Smooth muscle cell (in vitro differentiated cells): Measurements from ENCODE around the gene FRK. TPM values are rescaled to one million over a fixed set of nuclear protein-coding genes. Genes with fewer than 3 reads are reported as not detected.

ENCODE experiments used
- DNase-seq: peaks from one replicate; lab custom pipeline; 2025; ENCODE audit not compliant: unreplicated experiment; lab: John Stamatoyannopoulos, UW
- H2AFZ ChIP-seq: fragments of 200-600 bp; sonication (generic); 2 replicates; pipeline ENCODE4 v1.6.0; 2016; ENCODE audit warnings: antibody characterized with exemption, low read depth, mild to moderate bottlenecking
- H3F3A ChIP-seq: fragments of 200-600 bp; sonication (generic); 2 replicates; pipeline ENCODE4 v1.6.0; 2017; ENCODE audit warnings: antibody characterized with exemption, low read depth
- H3K27ac ChIP-seq: fragments of 200-600 bp; sonication (generic); 2 replicates; pipeline ENCODE4 v1.5.1; 2016; ENCODE audit warnings: low read depth, mild to moderate bottlenecking
- H3K27me3 ChIP-seq: fragments of 200-600 bp; sonication (generic); 2 replicates; pipeline ENCODE4 v1.6.1; 2016; ENCODE audit warnings: low read depth, mild to moderate bottlenecking
- H3K36me3 ChIP-seq: fragments of 200-600 bp; sonication (generic); 2 replicates; pipeline ENCODE4 v1.5.1; 2016; ENCODE audit warnings: low read depth
- H3K4me1 ChIP-seq: fragments of 200-600 bp; sonication (generic); 2 replicates; pipeline ENCODE4 v1.5.1; 2016; ENCODE audit warnings: low read depth
- H3K4me2 ChIP-seq: fragments of 200-600 bp; sonication (generic); 2 replicates; pipeline ENCODE4 v1.6.0; 2016; ENCODE audit warnings: mild to moderate bottlenecking
- H3K4me3 ChIP-seq: fragments of 200-600 bp; sonication (generic); 2 replicates; pipeline ENCODE4 v1.5.1; 2016; ENCODE audit warnings: mild to moderate bottlenecking
- H3K79me2 ChIP-seq: fragments of 200-600 bp; sonication (generic); 2 replicates; pipeline ENCODE4 v1.6.0; 2016; ENCODE audit warnings: low read depth, mild to moderate bottlenecking
- H3K9ac ChIP-seq: fragments of 200-600 bp; sonication (generic); 2 replicates; pipeline ENCODE4 v1.6.0; 2016; ENCODE audit warnings: low read depth
- H3K9me3 ChIP-seq: fragments of 200-600 bp; sonication (generic); replicated peaks from 2 replicates; pipeline ENCODE4 v1.5.1; 2016; ENCODE audit warnings: low read depth
- H4K20me1 ChIP-seq: fragments of 200-600 bp; sonication (generic); 2 replicates; pipeline ENCODE4 v1.6.0; 2016; ENCODE audit warnings: low read depth
- WGBS: methylation state at CpG from one replicate; pipeline ENCODE4 v1.1.7; 2016; ENCODE audit warnings: low lambda C conversion rate; 5-methylcytosine and 5-hydroxymethylcytosine counted together
- polyA plus RNA-seq: library from polyadenylated mRNA; unstranded; fragments of >200 nt; fragmentation: Nextera tagmentation; extraction: Ambion mirVana; gene quantifications from 2 replicates; pipeline ENCODE4 v1.2.1, GENCODE V29; 2016
- total RNA-seq: library from RNA; depleted of rRNA; stranded (reverse); fragments of >200 nt; gene quantifications from 2 replicates; pipeline ENCODE4 v1.2.3, GENCODE V29; 2014
- TF ChIP-seq, protein P1 (sequence below): fragments of 200-600 bp; sonication (generic); IDR thresholded peaks from 2 replicates; pipeline ENCODE4 v1.5.1; 2017; ENCODE audit warnings: borderline replicate concordance, mild to moderate bottlenecking, antibody characterized with exemption; ENCODE audit not compliant: insufficient read depth, poor library complexity, severe bottlenecking

The FRK gene
- total and polyA plus RNA-seq, 2 experiments from 2014 or later = 0.11 to 1.4 TPM

DNA sequence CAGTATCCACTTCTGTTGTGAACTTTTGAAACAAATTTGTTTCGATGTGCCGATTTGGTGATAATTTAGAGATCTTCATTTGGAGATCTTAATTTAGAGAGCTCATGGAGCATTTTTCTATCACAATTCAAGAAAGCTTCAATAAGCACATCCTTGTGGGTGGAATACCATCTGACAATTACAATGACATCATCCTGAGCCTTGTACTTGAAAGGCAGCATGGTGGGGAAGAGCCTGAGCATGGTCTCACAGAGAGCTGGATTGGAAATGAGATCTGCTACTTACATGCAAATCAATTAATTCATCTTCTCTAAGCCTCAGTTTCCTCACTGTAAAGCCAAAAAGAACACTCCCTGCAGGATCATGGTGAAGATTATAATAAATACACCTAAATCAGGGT lies 75.9 kb downstream of the FRK start:
- H3K36me3 ChIP-seq = no peaks in the 10 kb centered on the region
- no peaks in the 10 kb centered on the region for H3K27me3 ChIP-seq
- 96% methylated on average over 2 of the region's 2 CpGs for WGBS
- no peaks in the 10 kb centered on the region for H4K20me1 ChIP-seq
- DNase-seq = no peak
- H3K9ac ChIP-seq = no peak overlapping the region
- no peak overlapping the region for H2AFZ ChIP-seq
- no peak overlapping the region for H3K4me3 ChIP-seq
- no peaks in the 10 kb centered on the region for H3F3A ChIP-seq
- H3K79me2 ChIP-seq = no peaks in the 10 kb centered on the region
- no peak overlapping the region for H3K27ac ChIP-seq
- TF ChIP-seq, protein P1, sequence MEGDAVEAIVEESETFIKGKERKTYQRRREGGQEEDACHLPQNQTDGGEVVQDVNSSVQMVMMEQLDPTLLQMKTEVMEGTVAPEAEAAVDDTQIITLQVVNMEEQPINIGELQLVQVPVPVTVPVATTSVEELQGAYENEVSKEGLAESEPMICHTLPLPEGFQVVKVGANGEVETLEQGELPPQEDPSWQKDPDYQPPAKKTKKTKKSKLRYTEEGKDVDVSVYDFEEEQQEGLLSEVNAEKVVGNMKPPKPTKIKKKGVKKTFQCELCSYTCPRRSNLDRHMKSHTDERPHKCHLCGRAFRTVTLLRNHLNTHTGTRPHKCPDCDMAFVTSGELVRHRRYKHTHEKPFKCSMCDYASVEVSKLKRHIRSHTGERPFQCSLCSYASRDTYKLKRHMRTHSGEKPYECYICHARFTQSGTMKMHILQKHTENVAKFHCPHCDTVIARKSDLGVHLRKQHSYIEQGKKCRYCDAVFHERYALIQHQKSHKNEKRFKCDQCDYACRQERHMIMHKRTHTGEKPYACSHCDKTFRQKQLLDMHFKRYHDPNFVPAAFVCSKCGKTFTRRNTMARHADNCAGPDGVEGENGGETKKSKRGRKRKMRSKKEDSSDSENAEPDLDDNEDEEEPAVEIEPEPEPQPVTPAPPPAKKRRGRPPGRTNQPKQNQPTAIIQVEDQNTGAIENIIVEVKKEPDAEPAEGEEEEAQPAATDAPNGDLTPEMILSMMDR = no peak
- H3K9me3 ChIP-seq = no peaks in the 10 kb centered on the region
- H3K4me1 ChIP-seq = no peaks in the 10 kb centered on the region
- no peak overlapping the region for H3K4me2 ChIP-seq

DNA sequence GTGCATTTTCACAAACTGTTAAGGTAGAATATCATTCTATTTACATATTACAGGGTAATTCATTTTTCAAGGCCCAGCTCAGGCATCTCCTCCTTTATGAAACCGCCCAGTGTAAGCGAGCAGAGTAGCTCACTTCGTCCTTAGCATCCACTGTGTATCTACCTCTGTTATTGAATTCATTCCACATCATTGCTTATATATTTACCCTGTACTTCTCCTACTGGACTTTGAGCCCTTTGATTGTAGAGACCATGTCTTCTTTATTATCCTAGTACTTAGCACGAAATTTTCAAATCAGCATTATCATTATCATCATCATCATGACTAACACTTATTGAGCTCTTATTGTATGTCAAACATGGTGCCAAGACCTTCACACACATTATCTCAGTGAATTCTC lies 76.7 kb downstream of the FRK start:
- Histone ChIP-seq H3K4me3 (no peak overlapping the region), H3K79me2 (no peaks in the 10 kb centered on the region), H4K20me1 (no peaks in the 10 kb centered on the region), H3K4me2 (no peak overlapping the region), H3K27ac (no peak overlapping the region), H3K9me3 (no peaks in the 10 kb centered on the region), H2AFZ (no peak overlapping the region), H3K9ac (no peak overlapping the region), H3K4me1 (no peaks in the 10 kb centered on the region), H3K36me3 (no peaks in the 10 kb centered on the region), H3K27me3 (no peaks in the 10 kb centered on the region), H3F3A (no peaks in the 10 kb centered on the region)
- DNase-seq = no peak
- TF ChIP-seq, protein P1 = no peak
- WGBS = 91% methylated on average over 4 of the region's 4 CpGs

DNA sequence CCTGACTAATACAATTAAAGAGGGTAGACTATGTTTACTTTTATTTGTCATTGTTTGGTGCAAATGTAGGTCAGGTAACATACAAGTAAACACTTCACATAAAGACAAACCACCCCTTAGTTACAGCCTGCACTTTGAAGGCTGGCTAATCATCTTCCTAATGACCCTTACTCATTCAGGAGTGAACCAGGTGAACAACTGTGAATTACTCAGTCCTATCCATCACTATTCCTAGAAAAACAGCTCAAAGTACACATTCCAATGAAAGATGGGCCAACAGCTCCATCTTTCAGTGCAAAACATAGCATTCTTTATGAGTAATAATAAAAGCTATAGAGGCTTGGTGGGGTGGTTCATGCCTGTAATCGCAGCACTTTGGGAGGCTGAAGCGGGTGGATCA lies 78.2 kb downstream of the FRK start:
- no peaks in the 10 kb centered on the region for H3K36me3 ChIP-seq
- DNase-seq = no peak
- H3K4me2 ChIP-seq = no peak overlapping the region
- H3K4me3 ChIP-seq = no peak overlapping the region
- no peaks in the 10 kb centered on the region for H3K79me2 ChIP-seq
- no peaks in the 10 kb centered on the region for H3K4me1 ChIP-seq
- H3F3A ChIP-seq = no peaks in the 10 kb centered on the region
- no peaks in the 10 kb centered on the region for H3K9me3 ChIP-seq
- TF ChIP-seq, protein P1 = no peak
- H2AFZ ChIP-seq = no peak overlapping the region
- no peaks in the 10 kb centered on the region for H4K20me1 ChIP-seq
- H3K27ac ChIP-seq = no peak overlapping the region
- WGBS = 98% methylated on average over 2 of the region's 2 CpGs
- no peak overlapping the region for H3K9ac ChIP-seq
- H3K27me3 ChIP-seq = no peaks in the 10 kb centered on the region

DNA sequence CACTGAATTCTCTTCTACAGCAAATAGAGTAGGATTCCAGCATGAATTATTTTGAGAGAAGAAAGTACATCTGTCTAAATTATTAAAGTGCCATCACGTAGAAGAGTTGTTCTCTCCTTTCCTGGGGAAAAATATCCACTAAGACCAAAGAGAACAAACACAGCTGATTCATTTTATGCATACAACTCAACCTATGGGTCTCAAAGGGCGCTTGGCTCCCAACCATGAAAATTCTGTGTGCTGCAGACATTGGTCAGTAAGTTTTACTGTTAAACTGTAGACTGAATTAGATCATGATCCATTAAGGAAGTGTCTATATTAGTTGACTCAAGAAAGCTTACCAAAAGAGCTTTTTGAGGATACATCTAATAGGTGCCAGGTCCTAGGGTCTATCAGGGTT lies 83.5 kb downstream of the FRK start:
- no peaks in the 10 kb centered on the region for H3K4me1 ChIP-seq
- DNase-seq = no peak

More for the DNA sequence above, 83.5 kb downstream of the FRK start:
- 48% methylated on average over 2 of the region's 2 CpGs for WGBS
- no peak overlapping the region for H2AFZ ChIP-seq
- no peaks in the 10 kb centered on the region for H3K36me3 ChIP-seq
- H4K20me1 ChIP-seq = no peaks in the 10 kb centered on the region
- no peak overlapping the region for H3K4me3 ChIP-seq
- no peaks in the 10 kb centered on the region for H3K79me2 ChIP-seq
- H3F3A ChIP-seq = no peaks in the 10 kb centered on the region
- H3K4me2 ChIP-seq = no peak overlapping the region
- no peaks in the 10 kb centered on the region for H3K9me3 ChIP-seq
- no peaks in the 10 kb centered on the region for H3K27me3 ChIP-seq
- TF ChIP-seq, protein P1 = no peak
- no peak overlapping the region for H3K27ac ChIP-seq
- no peak overlapping the region for H3K9ac ChIP-seq
